Posterior cingulate gyrus (tissue), 11 donors: ENCODE results near the gene PIGV.

Experiments used
- DNase-seq, 10 donors: peaks; one replicate each; pipeline versions ENCODE4 v3.0.0 to v3.0.0-alpha.2; 2020 to 2021; ENCODE audit warnings: mixed read lengths in 3 of 10
- intact Hi-C: fragments of 100-400 bp; cut with DNase I; formaldehyde crosslinking; loops from one replicate; pipeline ENCODE4 v1.15.1; 2023

The PIGV gene

GRCh38 chr1:26771643-26772321 is 16.0 kb upstream of the PIGV start:
- intact Hi-C loops, result no loop called here
- no peak for DNase-seq

- no peak for DNase-seq
- intact Hi-C loops, result no loop called here
Observed at GRCh38 chr1:26772687-26773086, 15.1 kb upstream of the PIGV start.

- intact Hi-C loops, result no loop called here
- no peak for DNase-seq
Observed at GRCh38 chr1:26774462-26774861, 13.3 kb upstream of the PIGV start.

- DNase-seq, result no peak
- intact Hi-C loops, result no loop called here
Observed at GRCh38 chr1:26775666-26776065, 12.1 kb upstream of the PIGV start.

- intact Hi-C loops, result no loop called here
- no peak for DNase-seq
Observed at GRCh38 chr1:26779098-26779668, 8.6 kb upstream of the PIGV start.

GRCh38 chr1:26780344-26780957 is 7.3 kb upstream of the PIGV start:
- DNase-seq, result no peak
- intact Hi-C loops, result no loop called here

- intact Hi-C loops, result no loop called here
- DNase-seq, result no peak
Observed at GRCh38 chr1:26781206-26781825, 6.4 kb upstream of the PIGV start.

- DNase-seq, result no peak
- intact Hi-C loops, result no loop called here
Observed at GRCh38 chr1:26782521-26783212, 5.1 kb upstream of the PIGV start.

- intact Hi-C loops, result no loop called here
- DNase-seq, result no peak
Observed at GRCh38 chr1:26783646-26784022, 4.1 kb upstream of the PIGV start.

GRCh38 chr1:26784023-26784871 is 3.5 kb upstream of the PIGV start:
- intact Hi-C loops, result no loop called here
- peak in 4 of 10 donors; percentile 28 to 49 (median 35) for DNase-seq

GRCh38 chr1:26784886-26785285 is 2.9 kb upstream of the PIGV start:
- DNase-seq, result no peak
- intact Hi-C loops, result no loop called here

GRCh38 chr1:26785611-26786436 is 1.9 kb upstream of the PIGV start:
- no peak for DNase-seq
- intact Hi-C loops, result loop anchor here (2.0 kb wide), 1 partner anchor 93 kb away; no protein-coding TSS in a partner anchor

GRCh38 chr1:26786437-26787380 is 1.0 kb upstream of the PIGV start:
- intact Hi-C loops, result loop anchor here (2.0 kb wide), 1 partner anchor 94 kb away; no protein-coding TSS in a partner anchor
- peak in 2 of 10 donors; percentile 32 to 37 for DNase-seq

GRCh38 chr1:26787381-26787705 is 407 bp upstream of the PIGV start:
- intact Hi-C loops, result loop anchor here (2.0 kb wide), 1 partner anchor 95 kb away; no protein-coding TSS in a partner anchor
- DNase-seq, result no peak

GRCh38 chr1:26788515-26788785 is 700 bp downstream of the PIGV start:
- intact Hi-C loops, result no loop called here
- DNase-seq, result peak in 1 of 10 donors; percentile 11

- intact Hi-C loops, result loop anchor here (1.0 kb wide), 2 partner anchors 187 to 289 kb away; no protein-coding TSS in a partner anchor
- DNase-seq, result peak; percentile 74 to 98 (median 88)
Observed at GRCh38 chr1:26788836-26789611, 1.3 kb downstream of the PIGV start.

- intact Hi-C loops, result loop anchor here (1.0 kb wide), 2 partner anchors 187 to 289 kb away; no protein-coding TSS in a partner anchor
- no peak for DNase-seq
Observed at GRCh38 chr1:26789612-26789865, 1.8 kb downstream of the PIGV start.

GRCh38 chr1:26789931-26790330 is 2.2 kb downstream of the PIGV start:
- intact Hi-C loops, result loop anchor here (1.0 kb wide), 2 partner anchors 188 to 290 kb away; no protein-coding TSS in a partner anchor
- no peak for DNase-seq
